H9 (cell line): ENCODE data around the gene STAC2. TPM values are rescaled to one million over a fixed set of nuclear protein-coding genes. Genes with fewer than 3 reads are reported as not detected.

Experiments
- DNase-seq: peaks from one replicate; pipeline ENCODE4 v3.0.0-alpha.2; 2017
- H2AFZ ChIP-seq: one replicate; pipeline ENCODE4 v1.6.1; 2013; ENCODE audit warnings: mild to moderate bottlenecking, low read length, control low read depth, moderate library complexity
- H2AK5ac ChIP-seq: 2 replicates; pipeline ENCODE4 v1.6.1; 2013; ENCODE audit warnings: low read length, control low read depth, mixed read lengths; ENCODE audit not compliant: insufficient read length
- H2BK120ac ChIP-seq: one replicate; pipeline ENCODE4 v1.6.1; 2013; ENCODE audit warnings: low read depth, mild to moderate bottlenecking, low read length, control low read depth, inconsistent platforms; ENCODE audit not compliant: poor library complexity, severe bottlenecking
- H2BK12ac ChIP-seq: 2 replicates; pipeline ENCODE4 v1.6.1; 2013; ENCODE audit warnings: low read length, control low read depth, mixed read lengths, low read depth; ENCODE audit not compliant: insufficient read length
- H2BK15ac ChIP-seq: 2 replicates; pipeline ENCODE4 v1.6.1; 2013; ENCODE audit warnings: low read depth, low read length, control low read depth
- H2BK20ac ChIP-seq: one replicate; pipeline ENCODE4 v1.6.1; 2013; ENCODE audit warnings: low read depth, mild to moderate bottlenecking, low read length, control low read depth, inconsistent platforms; ENCODE audit not compliant: poor library complexity, severe bottlenecking
- H2BK5ac ChIP-seq: 2 replicates; pipeline ENCODE4 v1.6.1; 2013; ENCODE audit warnings: low read length, control low read depth, mixed read lengths; ENCODE audit not compliant: insufficient read length
- H3K14ac ChIP-seq: 2 replicates; pipeline ENCODE4 v1.6.1; 2013; ENCODE audit warnings: low read length, control low read depth; ENCODE audit not compliant: insufficient read depth
- H3K18ac ChIP-seq: 2 replicates; pipeline ENCODE4 v1.6.1; 2013; ENCODE audit warnings: low read depth, mild to moderate bottlenecking, mixed read lengths, low read length, control low read depth; ENCODE audit not compliant: insufficient read length
- H3K23ac ChIP-seq: 2 replicates; pipeline ENCODE4 v1.6.1; 2013; ENCODE audit warnings: low read length, control low read depth, mixed read lengths, low read depth; ENCODE audit not compliant: insufficient read length
- H3K23me2 ChIP-seq: 2 replicates; pipeline ENCODE4 v1.6.1; 2013; ENCODE audit warnings: low read depth, mild to moderate bottlenecking, mixed read lengths, low read length, control low read depth; ENCODE audit not compliant: insufficient read length, poor library complexity, severe bottlenecking
- H3K27ac ChIP-seq: 2 replicates; pipeline ENCODE4 v1.5.1; 2013; ENCODE audit warnings: low read length, control low read depth, mixed read lengths, low read depth; ENCODE audit not compliant: insufficient read length
- H3K27me3 ChIP-seq: 2 replicates; pipeline ENCODE4 v1.6.1; 2013; ENCODE audit warnings: low read length, control low read depth, inconsistent platforms; ENCODE audit not compliant: insufficient read depth
- H3K4ac ChIP-seq: 2 replicates; pipeline ENCODE4 v1.6.1; 2013; ENCODE audit warnings: low read depth, mild to moderate bottlenecking, control low read depth, inconsistent platforms, low read length, moderate library complexity
- H3K4me1 ChIP-seq: 2 replicates; pipeline ENCODE4 v1.6.1; 2013; ENCODE audit warnings: low read length, control low read depth, inconsistent platforms; ENCODE audit not compliant: insufficient read depth
- H3K4me2 ChIP-seq: 2 replicates; pipeline ENCODE4 v1.6.1; 2013; ENCODE audit warnings: low read length, control low read depth, mixed read lengths; ENCODE audit not compliant: insufficient read length, insufficient read depth
- H3K56ac ChIP-seq: 2 replicates; pipeline ENCODE4 v1.6.1; 2013; ENCODE audit warnings: low read depth, mild to moderate bottlenecking, mixed read lengths, low read length, control low read depth; ENCODE audit not compliant: insufficient read length
- H3K79me1 ChIP-seq: 2 replicates; pipeline ENCODE4 v1.6.1; 2013; ENCODE audit warnings: low read depth, mild to moderate bottlenecking, moderate library complexity, low read length, control low read depth, inconsistent platforms; ENCODE audit not compliant: insufficient read depth, poor library complexity, severe bottlenecking
- H3K79me2 ChIP-seq: 2 replicates; pipeline ENCODE4 v1.6.1; 2013; ENCODE audit warnings: low read length, control low read depth, inconsistent platforms; ENCODE audit not compliant: insufficient read depth
- H3K9ac ChIP-seq: 2 replicates; pipeline ENCODE4 v1.6.1; 2013; ENCODE audit warnings: low read length, control low read depth, mixed read lengths; ENCODE audit not compliant: insufficient read length; ENCODE audit errors: extremely low read depth
- H3K9me3 ChIP-seq: one replicate; pipeline ENCODE4 v1.6.1; 2013; ENCODE audit warnings: low read depth, low read length, inconsistent platforms; ENCODE audit not compliant: control insufficient read depth
- H3T11ph ChIP-seq: one replicate; pipeline ENCODE4 v1.6.1; 2013; ENCODE audit warnings: mild to moderate bottlenecking, low read length, control low read depth, inconsistent platforms
- H4K20me1 ChIP-seq: one replicate; pipeline ENCODE4 v1.6.1; 2013; ENCODE audit not compliant: control insufficient read depth, insufficient read length, insufficient read depth
- H4K5ac ChIP-seq: 2 replicates; pipeline ENCODE4 v1.6.1; 2013; ENCODE audit warnings: low read depth, mild to moderate bottlenecking, mixed read lengths, low read length, control low read depth; ENCODE audit not compliant: insufficient read length
- H4K8ac ChIP-seq: replicated peaks from 2 replicates; pipeline ENCODE4 v1.6.1; 2013; ENCODE audit warnings: low read length, control low read depth, mixed read lengths, low read depth; ENCODE audit not compliant: insufficient read length
- H4K91ac ChIP-seq: 2 replicates; pipeline ENCODE4 v1.6.1; 2013; ENCODE audit warnings: low read depth, mild to moderate bottlenecking, moderate library complexity, mixed read lengths, low read length, control low read depth; ENCODE audit not compliant: insufficient read length
- H3K27ac Mint-ChIP-seq, 3 experiments: 2 replicates in 2 of 3; 3 replicates in 1 of 3; pipeline ENCODE4 v1.8.0; 2020 to 2021; ENCODE audit warnings: mixed read lengths in 3 of 3, mild to moderate bottlenecking in 1 of 3, moderate library complexity in 1 of 3
- H3K27me3 Mint-ChIP-seq: 2 replicates; pipeline ENCODE4 v1.8.0; 2021; ENCODE audit warnings: low read depth, mild to moderate bottlenecking, moderate library complexity, mixed read lengths
- H3K36me3 Mint-ChIP-seq, 3 experiments: 2 replicates in 2 of 3; 3 replicates in 1 of 3; pipeline ENCODE4 v1.8.0; 2020 to 2021; ENCODE audit warnings: low read depth in 3 of 3, mixed read lengths in 3 of 3; ENCODE audit not compliant: insufficient read depth in 1 of 3
- H3K4me1 Mint-ChIP-seq, 2 experiments: 2 replicates each; pipeline ENCODE4 v1.8.0; 2020; ENCODE audit warnings: mixed read lengths in 2 of 2
- H3K4me3 Mint-ChIP-seq, 2 experiments: 2 replicates in 1 of 2; 3 replicates in 1 of 2; pipeline ENCODE4 v1.8.0; 2020 to 2021; ENCODE audit warnings: mild to moderate bottlenecking in 2 of 2, mixed read lengths in 2 of 2, moderate library complexity in 1 of 2
- H3K9me3 Mint-ChIP-seq, 2 experiments: 2 replicates in 1 of 2; 3 replicates in 1 of 2; pipeline ENCODE4 v1.8.0; 2020; ENCODE audit warnings: mild to moderate bottlenecking in 2 of 2, mixed read lengths in 2 of 2, moderate library complexity in 1 of 2
- WGBS: extraction: QIAGEN DNeasy Blood & Tissue Kit; methylation state at CpG from one replicate; pipeline ENCODE4 v1.1.7; 2013; ENCODE audit warnings: missing lambda C conversion rate, low lambda C conversion rate, mixed read lengths; ENCODE audit not compliant: insufficient read length; ENCODE audit errors: extremely low coverage; 5-methylcytosine and 5-hydroxymethylcytosine counted together
- total RNA-seq: library from RNA; stranded (reverse); gene quantifications from 2 replicates; pipeline ENCODE4 v1.2.1, GENCODE V29; 2021
- TF ChIP-seq, protein P1 (sequence below): fragments of 200-600 bp; sonication (generic); conservative IDR thresholded peaks from 3 replicates; pipeline ENCODE4 v1.8.0; 2021; ENCODE audit warnings: antibody characterized with exemption, mild to moderate bottlenecking

STAC2 gene
- total RNA-seq, 1 experiment from 2014 or later, result 2.5 TPM

DNA sequence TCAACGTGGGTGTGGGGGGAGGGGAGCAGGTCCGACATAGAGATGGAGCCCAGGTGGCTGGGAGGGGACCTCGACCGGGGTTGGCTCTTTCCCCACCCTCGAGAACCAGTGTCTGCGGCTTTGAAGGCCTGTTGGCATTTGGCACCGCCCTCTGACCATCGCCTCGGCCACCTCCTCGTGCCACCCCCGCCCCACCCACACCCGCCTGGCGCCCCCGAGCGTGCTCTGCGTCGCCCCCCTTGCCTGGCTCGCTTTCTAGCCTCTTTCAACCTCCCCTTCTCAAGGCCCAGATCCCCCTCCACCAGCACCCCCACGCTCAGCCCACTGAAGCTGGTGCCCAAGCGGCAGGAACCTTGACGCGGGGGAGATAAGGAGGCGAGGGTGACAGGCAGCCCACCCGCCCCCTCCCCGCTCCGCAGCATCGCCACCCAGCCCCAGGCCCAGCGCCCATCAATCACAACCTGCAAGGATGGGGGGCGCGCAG, 28.9 kb downstream of the STAC2 start:
- H2BK15ac ChIP-seq, result no peak overlapping the region
- no peak overlapping the region for H2AK5ac ChIP-seq
- H3K79me1 ChIP-seq, result peaks cover 4% of the 10 kb centered on the region
- DNase-seq, result peak; percentile 73
- no peak overlapping the region for H3K56ac ChIP-seq
- H2BK5ac ChIP-seq, result no peak overlapping the region
- no peak overlapping the region for H2BK12ac ChIP-seq
- H2AFZ ChIP-seq, result no peak overlapping the region
- H4K20me1 ChIP-seq, result peaks cover 4% of the 10 kb centered on the region
- no peak overlapping the region for H4K91ac ChIP-seq
- no peak overlapping the region for H2BK20ac ChIP-seq
- Mint-ChIP-seq H3K27me3 (no peaks in the 10 kb centered on the region), H3K36me3 (peaks cover 25 to 39% (median 36%) of the 10 kb centered on the region in 3 experiments), H3K4me3 (peak overlapping the region; percentile 98), H3K9me3 (peaks cover 0 to 7% of the 10 kb centered on the region in 2 experiments; a peak in 1 of 5 replicates), H3K27ac (peak overlapping the region in 1 of 3 experiments; percentile 88; a peak in 2 of 7 replicates), H3K4me1 (peaks cover 36 to 55% of the 10 kb centered on the region in 2 experiments)
- H3K4ac ChIP-seq, result no peak overlapping the region
- peaks cover 15% of the 10 kb centered on the region for H3K23me2 ChIP-seq
- H3K27me3 ChIP-seq, result peaks cover 4% of the 10 kb centered on the region; the same call in 1 of the 2 replicates
- TF ChIP-seq, protein P1, sequence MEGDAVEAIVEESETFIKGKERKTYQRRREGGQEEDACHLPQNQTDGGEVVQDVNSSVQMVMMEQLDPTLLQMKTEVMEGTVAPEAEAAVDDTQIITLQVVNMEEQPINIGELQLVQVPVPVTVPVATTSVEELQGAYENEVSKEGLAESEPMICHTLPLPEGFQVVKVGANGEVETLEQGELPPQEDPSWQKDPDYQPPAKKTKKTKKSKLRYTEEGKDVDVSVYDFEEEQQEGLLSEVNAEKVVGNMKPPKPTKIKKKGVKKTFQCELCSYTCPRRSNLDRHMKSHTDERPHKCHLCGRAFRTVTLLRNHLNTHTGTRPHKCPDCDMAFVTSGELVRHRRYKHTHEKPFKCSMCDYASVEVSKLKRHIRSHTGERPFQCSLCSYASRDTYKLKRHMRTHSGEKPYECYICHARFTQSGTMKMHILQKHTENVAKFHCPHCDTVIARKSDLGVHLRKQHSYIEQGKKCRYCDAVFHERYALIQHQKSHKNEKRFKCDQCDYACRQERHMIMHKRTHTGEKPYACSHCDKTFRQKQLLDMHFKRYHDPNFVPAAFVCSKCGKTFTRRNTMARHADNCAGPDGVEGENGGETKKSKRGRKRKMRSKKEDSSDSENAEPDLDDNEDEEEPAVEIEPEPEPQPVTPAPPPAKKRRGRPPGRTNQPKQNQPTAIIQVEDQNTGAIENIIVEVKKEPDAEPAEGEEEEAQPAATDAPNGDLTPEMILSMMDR, result no peak
- no peaks in the 10 kb centered on the region for H3K9me3 ChIP-seq
- peaks cover 9% of the 10 kb centered on the region; the same call in 1 of the 2 replicates for H3K79me2 ChIP-seq
- no CpG with 5 or more reads among the region's 30 CpGs for whole genome bisulfite sequencing
- H3K23ac ChIP-seq, result no peak overlapping the region
- H3T11ph ChIP-seq, result no peak overlapping the region
- H2BK120ac ChIP-seq, result no peak overlapping the region
- peak overlapping the region; percentile 43 for H3K9ac ChIP-seq
- peak overlapping the region; percentile 68 for H3K14ac ChIP-seq
- H4K5ac ChIP-seq, result no peak overlapping the region
- no peak overlapping the region for H4K8ac ChIP-seq
- no peak overlapping the region for H3K27ac ChIP-seq
- H3K18ac ChIP-seq, result no peak overlapping the region
- H3K4me1 ChIP-seq, result peaks cover 4% of the 10 kb centered on the region; the same call in 1 of the 2 replicates
- H3K4me2 ChIP-seq, result peak overlapping the region; percentile 68
